GM23338 (cell line): ENCODE measurements around the gene ADM2.

ENCODE experiments used
- CREB1 ChIP-seq: fragments of 250-450 bp; sonication (Bioruptor Pico); IDR thresholded peaks from 2 replicates; pipeline ENCODE4 v1.5.0; 2020; ENCODE audit warnings: low read depth, mild to moderate bottlenecking, moderate library complexity
- EZH2 ChIP-seq: fragments of 200-600 bp; sonication (generic); IDR thresholded peaks from one replicate; pipeline ENCODE4 v1.8.0; 2017; ENCODE audit warnings: antibody characterized with exemption, mild to moderate bottlenecking, low read depth; ENCODE audit not compliant: unreplicated experiment
- EZH2phosphoT487 ChIP-seq: fragments of 200-600 bp; sonication (generic); IDR thresholded peaks from one replicate; pipeline ENCODE4 v1.8.1; 2018; ENCODE audit warnings: antibody characterized with exemption; ENCODE audit not compliant: unreplicated experiment
- JUNB ChIP-seq: IDR thresholded peaks from one replicate; pipeline ENCODE4 v1.6.1; 2016; ENCODE audit warnings: antibody characterized with exemption; ENCODE audit not compliant: unreplicated experiment
- POLR2AphosphoS5 ChIP-seq: IDR thresholded peaks from 2 replicates; pipeline ENCODE4 v1.6.1; 2016; ENCODE audit warnings: antibody characterized with exemption, low read depth
- REST ChIP-seq: IDR thresholded peaks from one replicate; pipeline ENCODE4 v1.6.1; 2018; ENCODE audit warnings: antibody characterized with exemption; ENCODE audit not compliant: unreplicated experiment
- TF ChIP-seq, protein P1 (sequence below), 2 experiments: fragments of 200-600 bp in 1 of 2; sonication (generic) in 1 of 2; conservative IDR thresholded peaks; 2 replicates each; pipeline versions ENCODE4 v1.5.1 to v1.6.1; 2016 to 2017; ENCODE audit warnings: antibody characterized with exemption in 2 of 2, low read depth in 2 of 2, mild to moderate bottlenecking in 2 of 2, moderate library complexity in 1 of 2

GRCh38 chr22:50475652-50476002 is 5.7 kb upstream of the ADM2 start:
- TF ChIP-seq, protein P1, sequence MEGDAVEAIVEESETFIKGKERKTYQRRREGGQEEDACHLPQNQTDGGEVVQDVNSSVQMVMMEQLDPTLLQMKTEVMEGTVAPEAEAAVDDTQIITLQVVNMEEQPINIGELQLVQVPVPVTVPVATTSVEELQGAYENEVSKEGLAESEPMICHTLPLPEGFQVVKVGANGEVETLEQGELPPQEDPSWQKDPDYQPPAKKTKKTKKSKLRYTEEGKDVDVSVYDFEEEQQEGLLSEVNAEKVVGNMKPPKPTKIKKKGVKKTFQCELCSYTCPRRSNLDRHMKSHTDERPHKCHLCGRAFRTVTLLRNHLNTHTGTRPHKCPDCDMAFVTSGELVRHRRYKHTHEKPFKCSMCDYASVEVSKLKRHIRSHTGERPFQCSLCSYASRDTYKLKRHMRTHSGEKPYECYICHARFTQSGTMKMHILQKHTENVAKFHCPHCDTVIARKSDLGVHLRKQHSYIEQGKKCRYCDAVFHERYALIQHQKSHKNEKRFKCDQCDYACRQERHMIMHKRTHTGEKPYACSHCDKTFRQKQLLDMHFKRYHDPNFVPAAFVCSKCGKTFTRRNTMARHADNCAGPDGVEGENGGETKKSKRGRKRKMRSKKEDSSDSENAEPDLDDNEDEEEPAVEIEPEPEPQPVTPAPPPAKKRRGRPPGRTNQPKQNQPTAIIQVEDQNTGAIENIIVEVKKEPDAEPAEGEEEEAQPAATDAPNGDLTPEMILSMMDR (conservative IDR thresholded peaks at IDR 0.05; ENCODE audit: low read depth in 2 of 2): no peak
- TF ChIP-seq REST (no peak), EZH2 (no peak), POLR2AphosphoS5 (no peak), JUNB (no peak), CREB1 (no peak), EZH2phosphoT487 (no peak)
